ENCODE measurements around the gene SLC24A1.
A peak's percentile ranks its signal among the peaks of the same experiment; 100 is the strongest.
"Not testable (repeated sequence)": the region's sequence is repeated elsewhere in the genome, so short reads cannot be mapped to it uniquely, and the experiment has no call there.

The SLC24A1 gene
- 2.2 to 15.9 (median 7.8) reads per million in 18 experiments for total RNA-seq

DNA sequence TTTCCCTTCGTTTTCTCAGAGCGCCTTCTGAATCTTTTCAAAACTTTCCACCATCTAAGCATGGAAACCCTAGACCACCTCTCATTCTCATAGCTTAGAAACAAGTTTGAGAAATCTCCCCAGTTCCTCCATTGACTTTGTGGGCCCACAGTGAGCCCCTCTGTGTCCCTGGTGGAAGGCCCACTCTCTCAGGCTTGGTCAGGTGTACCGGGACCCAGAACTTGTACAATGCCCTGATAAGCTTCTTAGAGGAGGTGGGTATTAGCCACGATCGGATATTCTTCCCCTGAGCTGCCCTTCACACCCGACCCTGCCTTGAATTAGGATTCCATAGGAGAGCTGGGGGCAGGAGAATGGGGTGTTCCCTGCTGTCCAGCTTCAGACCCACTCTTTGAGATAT, at the start of gene SLC24A1:
Gene SLC24A1, plus strand, starts transcription at position 301 of the 400 bp plus-strand sequence. CDS start 2,143 bp downstream, outside the sequence.
- DNase-seq: no peak

DNA sequence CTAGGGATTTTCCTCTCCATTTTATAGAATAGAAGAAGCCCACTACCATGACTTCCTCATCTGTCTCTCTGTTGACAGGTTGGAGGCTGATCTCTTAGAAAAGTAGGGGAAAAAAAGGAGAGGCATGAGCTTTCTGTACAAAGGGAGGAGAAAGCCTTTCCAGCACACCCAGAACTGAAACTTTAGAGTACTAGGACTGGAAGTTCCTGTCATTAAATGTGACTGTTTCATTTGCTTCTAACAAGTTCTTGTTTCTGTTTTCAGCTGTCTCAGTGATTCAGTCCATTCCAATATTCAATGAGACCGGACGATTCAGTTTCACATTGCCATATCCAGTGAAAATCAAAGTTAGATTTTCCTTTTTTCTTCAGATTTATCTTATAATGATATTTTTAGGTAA, 49.8 kb upstream of the SLC24A1 start:
- no peak for DNase-seq

- no peak for DNase-seq
These were observed 45.1 kb upstream of the SLC24A1 start for GRCh38 chr15:65576664-65577063.

DNA sequence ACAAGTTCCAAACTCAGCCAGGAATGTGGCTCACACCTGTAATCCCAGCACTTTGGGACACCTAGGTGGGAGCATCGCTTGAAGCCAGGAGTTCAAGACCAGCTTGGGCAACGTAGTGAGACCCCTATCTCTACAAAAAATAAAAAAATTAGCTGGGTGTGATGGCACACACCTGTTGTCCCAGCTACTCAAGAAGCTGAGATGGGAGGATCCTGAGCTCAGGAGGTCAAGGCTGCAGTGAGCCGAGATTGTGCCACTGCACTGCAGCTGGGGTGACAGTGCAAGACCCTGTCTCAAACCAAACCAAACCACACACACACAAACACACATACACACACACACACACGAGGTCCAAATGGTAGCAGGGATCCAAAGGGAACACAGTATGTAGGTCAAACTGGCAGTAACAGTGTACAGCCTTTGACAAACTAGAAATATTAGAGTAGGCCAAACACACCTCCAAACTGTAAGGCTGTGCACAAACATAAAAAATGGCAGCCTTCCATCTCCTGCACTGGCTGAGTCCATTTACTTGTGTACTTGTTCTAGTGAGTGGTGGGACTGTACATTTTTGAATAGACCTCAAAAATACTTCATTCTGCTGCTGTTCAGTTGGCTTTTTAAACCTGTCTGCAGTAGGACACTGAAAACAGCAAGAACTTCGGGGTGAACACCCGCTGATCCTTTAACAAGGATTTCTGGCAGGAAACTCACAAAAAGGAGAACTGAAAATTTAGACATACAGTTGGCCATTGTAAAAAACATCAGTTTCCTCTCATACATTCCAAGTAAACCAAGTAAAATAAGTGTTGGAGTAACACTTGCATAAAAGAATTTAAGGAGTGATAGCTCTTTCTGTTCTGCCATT, 44.4 kb upstream of the SLC24A1 start:
- no peak for DNase-seq

GRCh38 chr15:65578904-65579728, 42.6 kb upstream of the SLC24A1 start:
- DNase-seq: no peak

- DNase-seq: no peak
These were observed 42.0 kb upstream of the SLC24A1 start for GRCh38 chr15:65579762-65580161.

GRCh38 chr15:65580287-65580686, 41.5 kb upstream of the SLC24A1 start:
- no peak for DNase-seq

DNA sequence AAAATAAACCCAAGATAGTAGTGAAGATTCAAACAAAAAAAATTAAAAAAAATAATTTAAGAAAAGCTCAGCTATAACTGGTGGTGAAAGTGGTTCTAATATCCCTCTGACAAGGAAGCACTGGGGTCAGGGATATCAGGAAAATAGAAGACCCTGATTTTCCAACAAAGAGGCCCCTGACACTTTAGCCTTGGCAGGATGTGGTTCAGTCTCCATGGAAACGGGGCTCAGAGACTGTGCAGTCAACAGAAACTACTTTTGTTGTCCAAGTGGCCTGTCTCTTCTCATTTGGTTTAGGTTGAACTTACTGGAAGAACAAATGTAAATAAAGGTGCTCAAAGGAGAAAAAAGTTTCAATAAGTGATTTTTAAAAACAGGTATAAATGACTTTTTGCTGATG, 38.0 kb upstream of the SLC24A1 start:
- no peak for DNase-seq

DNA sequence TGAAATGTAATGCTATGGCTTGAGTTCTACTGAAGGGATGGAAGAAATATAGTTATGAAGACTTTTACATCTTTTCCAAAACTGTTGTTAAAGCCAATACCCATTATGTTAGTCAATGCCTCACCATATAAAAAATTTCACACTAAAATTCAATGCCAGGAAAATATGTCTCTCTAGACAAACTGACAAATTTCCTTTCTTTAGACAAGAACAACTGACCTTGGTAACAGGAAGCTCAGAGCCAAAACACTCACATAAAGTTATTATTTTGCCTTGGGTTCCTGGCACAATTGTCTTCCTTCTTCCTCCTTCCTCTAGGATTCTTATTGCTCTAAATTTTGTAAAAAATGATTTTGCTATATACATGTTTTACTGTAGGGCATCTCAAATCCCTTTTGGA, 37.5 kb upstream of the SLC24A1 start:
- no peak for DNase-seq

- no peak for DNase-seq
These were observed 34.6 kb upstream of the SLC24A1 start for GRCh38 chr15:65587094-65587493.

DNA sequence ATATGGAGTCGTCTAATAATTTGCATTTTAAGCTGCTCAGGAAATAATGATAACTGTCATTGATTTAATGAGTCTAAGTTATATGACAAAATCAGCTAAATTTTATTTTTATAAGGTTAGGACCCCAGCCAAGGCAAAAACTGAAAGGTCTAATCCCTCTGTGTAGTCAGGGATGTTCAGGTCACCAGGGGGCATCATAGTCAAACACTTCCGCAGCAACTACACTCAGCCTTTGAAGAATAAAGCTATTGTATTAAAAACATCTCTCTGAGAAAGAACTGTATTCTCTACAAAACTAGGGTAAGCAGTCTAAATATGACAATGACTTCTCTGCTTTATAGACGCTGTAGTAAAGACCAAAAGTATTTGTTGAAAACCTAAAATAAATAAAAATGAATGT, 25.8 kb upstream of the SLC24A1 start:
- DNase-seq: no peak

GRCh38 chr15:65598468-65598867, 23.3 kb upstream of the SLC24A1 start:
- no peak for DNase-seq

DNA sequence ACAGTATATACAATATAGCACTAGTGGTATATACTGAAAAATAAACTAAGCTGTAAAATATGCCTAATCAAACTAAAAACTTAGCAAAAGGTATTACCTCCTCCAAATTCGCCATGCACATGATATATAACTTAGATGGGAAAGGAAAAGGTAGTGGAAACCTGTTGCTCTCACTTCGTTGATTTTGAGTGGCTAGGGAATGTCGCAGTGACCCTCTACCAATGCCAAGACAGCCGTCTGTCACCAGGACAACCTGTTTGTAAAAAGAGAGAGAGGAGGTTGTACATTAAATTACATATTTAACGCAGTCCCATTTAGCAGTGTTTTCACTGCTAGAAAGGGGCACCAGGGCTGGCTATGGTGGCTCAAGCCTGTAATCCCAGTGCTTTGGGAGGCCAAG, 22.1 kb upstream of the SLC24A1 start:
- no peak for DNase-seq

DNA sequence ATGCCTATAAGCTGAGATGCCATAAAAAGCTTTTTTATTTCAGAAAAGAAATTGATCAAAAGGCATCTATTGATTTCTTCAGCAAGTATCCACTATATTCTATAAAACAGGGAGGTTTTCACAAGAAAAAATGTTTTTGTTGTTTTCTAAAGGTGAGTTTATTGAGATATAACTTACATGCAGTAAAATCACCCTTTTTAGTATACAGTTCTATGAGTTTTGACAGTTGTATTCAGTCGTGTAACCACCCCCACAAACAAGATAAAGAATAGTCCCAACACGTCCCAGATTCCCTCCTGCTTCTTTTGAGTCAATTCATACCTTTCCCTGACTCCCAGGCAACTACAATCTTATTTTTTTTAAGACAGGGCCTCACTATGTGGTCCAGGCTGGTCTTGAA, 18.6 kb upstream of the SLC24A1 start:
- no peak for DNase-seq

DNA sequence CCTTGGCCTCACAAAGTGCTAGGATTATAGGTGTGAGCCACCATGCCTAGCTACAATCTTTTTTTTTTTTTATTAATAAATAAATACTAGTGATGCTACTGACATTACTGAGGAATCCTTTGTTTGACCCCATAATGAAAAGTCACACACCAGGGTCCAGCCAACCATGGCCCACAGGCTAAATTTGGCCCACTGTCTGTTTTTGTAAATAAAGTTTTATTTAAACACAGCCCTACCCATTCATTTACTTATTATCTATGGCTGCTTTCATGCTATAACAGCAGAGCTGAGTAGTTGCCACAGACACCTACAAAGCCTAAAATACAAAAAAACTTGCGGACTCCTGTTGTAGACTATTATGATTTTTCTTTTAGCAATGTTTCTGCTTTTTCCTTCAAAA, 18.2 kb upstream of the SLC24A1 start:
- no peak for DNase-seq

GRCh38 chr15:65610871-65611718, 10.6 kb upstream of the SLC24A1 start, which contains the start of gene INTS14:
Gene INTS14 (minus strand): TSS chr15:65611131. CDS start chr15:65607380, 3,751 bp downstream.
- peak; percentile 98 for DNase-seq

DNA sequence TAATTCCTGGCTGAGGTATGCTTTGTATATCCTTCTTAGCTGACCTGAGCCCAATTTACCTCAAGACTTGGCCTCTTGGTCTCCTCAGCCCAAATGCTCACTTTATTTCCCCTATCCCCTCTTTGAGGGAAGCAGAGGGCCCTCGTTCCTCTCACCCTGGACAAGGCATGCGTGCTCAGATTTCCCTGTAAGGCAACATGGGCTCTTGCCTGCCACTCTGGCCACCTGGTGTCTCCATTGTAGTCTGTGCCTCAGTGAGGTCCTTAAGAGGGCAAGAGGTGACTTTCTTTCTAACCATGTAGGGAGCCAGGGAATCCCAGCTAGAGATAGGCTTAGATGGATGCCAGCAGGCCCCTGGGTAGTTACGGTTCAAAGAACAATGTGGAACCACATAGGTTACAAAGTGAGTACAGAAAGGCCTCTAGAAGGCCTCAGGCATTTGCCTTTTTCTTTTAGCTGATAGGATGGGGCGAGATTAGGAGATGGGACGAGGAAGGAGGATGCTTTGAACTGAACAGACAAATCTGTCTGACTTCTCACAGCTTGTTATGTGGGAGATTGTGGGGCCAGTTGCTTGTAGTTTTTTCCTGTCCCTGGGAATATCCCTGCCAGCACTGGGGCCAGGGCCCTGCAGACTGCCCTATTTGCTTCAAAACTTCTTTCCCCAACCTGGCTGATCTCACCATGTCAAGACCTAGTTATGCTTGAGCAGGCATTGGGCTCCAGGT, 9.7 kb upstream of the SLC24A1 start:
- no peak for DNase-seq

GRCh38 chr15:65612616-65612946, 9.2 kb upstream of the SLC24A1 start:
- DNase-seq: peak; percentile 52 to 73

DNA sequence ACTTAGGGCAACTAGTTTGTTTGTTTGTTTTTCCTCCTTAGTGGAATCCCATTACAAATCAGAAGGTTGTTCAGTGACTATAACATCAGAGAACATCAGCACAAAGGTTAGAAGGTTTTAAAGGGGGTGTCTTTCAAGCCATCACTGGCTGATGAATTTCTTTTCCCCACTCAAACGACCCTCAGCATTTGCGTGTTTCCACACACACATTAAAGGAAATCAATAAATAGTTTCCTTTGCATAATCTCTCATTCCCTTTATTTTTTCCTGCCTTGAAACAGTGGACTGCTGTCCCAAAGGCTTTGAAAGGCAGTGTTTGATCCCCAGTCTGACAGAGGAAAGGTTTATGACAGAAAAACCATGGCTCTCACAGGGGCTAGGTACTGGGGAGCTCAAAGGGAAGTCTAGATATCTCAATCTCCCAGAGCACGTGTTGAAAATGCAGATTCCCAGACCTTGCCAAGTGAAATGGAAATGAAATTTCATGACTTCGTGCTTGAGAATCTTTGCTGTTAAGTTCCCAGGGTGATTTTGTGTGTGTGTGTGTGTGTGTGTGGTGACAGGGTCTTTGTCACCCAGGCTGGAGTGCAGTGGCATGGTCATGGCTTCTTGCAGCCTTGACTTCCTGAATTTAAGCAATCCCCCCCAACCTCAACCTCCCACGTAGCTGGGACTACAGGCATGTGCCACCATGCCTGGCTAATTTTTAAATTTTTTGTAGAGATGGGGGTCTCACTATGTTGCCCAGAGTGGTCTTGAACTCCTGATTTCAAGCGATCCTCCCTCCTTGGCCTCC, 8.6 kb upstream of the SLC24A1 start:
- peak; percentile 51 to 75 for DNase-seq

DNA sequence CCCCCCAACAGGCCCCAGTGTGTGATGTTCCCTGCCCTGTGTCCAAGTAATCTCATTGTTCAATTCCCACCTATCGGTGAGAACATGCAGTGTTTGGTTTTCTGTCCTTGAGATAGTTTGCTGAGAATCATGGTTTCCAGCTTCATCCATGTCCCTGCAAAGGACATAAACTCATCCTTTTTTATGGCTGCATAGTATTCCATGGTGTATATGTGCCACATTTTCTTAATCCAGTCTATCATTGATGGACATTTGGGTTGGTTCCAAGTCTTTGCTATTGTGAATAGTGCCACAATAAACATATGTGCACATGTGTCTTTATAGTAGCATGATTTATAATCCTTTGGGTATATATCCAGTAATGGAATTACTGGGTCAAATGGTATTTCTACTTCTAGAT, 5.9 kb upstream of the SLC24A1 start:
- not testable (repeated sequence) for DNase-seq

DNA sequence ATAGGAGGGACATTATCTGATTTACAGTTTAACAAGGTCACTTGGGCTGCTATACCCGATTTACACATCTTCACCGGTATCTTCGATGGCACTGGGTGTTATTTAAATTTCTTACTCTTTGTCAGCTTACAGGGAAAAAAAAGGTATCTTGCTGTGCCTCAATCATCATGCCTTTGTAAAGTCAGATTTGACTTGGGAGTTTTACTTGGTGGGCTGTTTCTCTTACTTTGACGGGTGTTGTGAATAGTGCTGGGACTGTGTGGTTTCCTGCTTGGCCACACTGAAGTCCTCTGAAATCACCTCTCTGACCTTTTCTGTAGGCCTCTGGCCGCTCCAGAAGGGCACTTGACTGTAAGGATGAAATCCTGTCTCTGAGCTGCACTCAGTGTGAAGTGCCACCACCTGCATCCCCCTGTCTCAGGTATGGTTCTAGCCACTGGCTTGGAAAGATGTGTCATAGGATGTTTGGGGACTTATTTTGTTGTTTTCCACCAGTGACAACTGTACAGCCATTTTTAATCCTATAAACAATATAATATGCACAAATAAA, 3.1 kb upstream of the SLC24A1 start:
- DNase-seq: no peak

All from inflammatory macrophage (primary cell).